ENCODE results near the gene KRT6C.
"Not testable (repeated sequence)": the region's sequence is repeated elsewhere in the genome, so short reads cannot be mapped to it uniquely, and the experiment has no call there.

The KRT6C gene

GRCh38 chr12:52473768-52474167 lies at the start of gene KRT6C:
Gene KRT6C, minus strand, starts transcription at chr12:52473805. Its CDS starts 68 bp downstream, at chr12:52473737.
- DNase-seq (ENCODE audit: low read depth, low spot score), result no peak

- no peak for DNase-seq (ENCODE audit: low read depth, low spot score)
Measured at GRCh38 chr12:52522346-52523011, 48.9 kb upstream of the KRT6C start.

- DNase-seq (ENCODE audit: low read depth, low spot score), result no peak
Measured at GRCh38 chr12:52521568-52522266, 48.1 kb upstream of the KRT6C start.

GRCh38 chr12:52521175-52521567 lies 47.6 kb upstream of the KRT6C start:
- DNase-seq (ENCODE audit: low read depth, low spot score), result no peak

- no peak for DNase-seq (ENCODE audit: low read depth, low spot score)
Measured at GRCh38 chr12:52519826-52520662, 46.4 kb upstream of the KRT6C start, which contains the start of gene KRT5. Gene KRT5, minus strand, starts transcription at chr12:52520394. Its CDS starts 98 bp downstream, at chr12:52520296.

GRCh38 chr12:52519387-52519703 lies 45.7 kb upstream of the KRT6C start:
- DNase-seq (ENCODE audit: low read depth, low spot score), result no peak

- DNase-seq (ENCODE audit: low read depth, low spot score), result no peak
Measured at GRCh38 chr12:52518574-52519386, 45.2 kb upstream of the KRT6C start.

GRCh38 chr12:52517888-52518287 lies 44.3 kb upstream of the KRT6C start:
- no peak for DNase-seq (ENCODE audit: low read depth, low spot score)

GRCh38 chr12:52517005-52517835 lies 43.6 kb upstream of the KRT6C start:
- no peak for DNase-seq (ENCODE audit: low read depth, low spot score)

GRCh38 chr12:52515927-52516831 lies 42.6 kb upstream of the KRT6C start:
- DNase-seq (ENCODE audit: low read depth, low spot score), result no peak

- DNase-seq (ENCODE audit: low read depth, low spot score), result no peak
Measured at GRCh38 chr12:52515319-52515646, 41.7 kb upstream of the KRT6C start.

GRCh38 chr12:52514471-52515318 lies 41.1 kb upstream of the KRT6C start:
- DNase-seq (ENCODE audit: low read depth, low spot score), result no peak

GRCh38 chr12:52513736-52514135 lies 40.1 kb upstream of the KRT6C start:
- DNase-seq (ENCODE audit: low read depth, low spot score), result no peak

GRCh38 chr12:52508211-52508610 lies 34.6 kb upstream of the KRT6C start:
- no peak for DNase-seq (ENCODE audit: low read depth, low spot score)

GRCh38 chr12:52506858-52507715 lies 33.5 kb upstream of the KRT6C start:
- DNase-seq (ENCODE audit: low read depth, low spot score), result no peak

- DNase-seq (ENCODE audit: low read depth, low spot score), result no peak
Measured at GRCh38 chr12:52502877-52503276, 29.3 kb upstream of the KRT6C start.

GRCh38 chr12:52501490-52501889 lies 27.9 kb upstream of the KRT6C start:
- no peak for DNase-seq (ENCODE audit: low read depth, low spot score)

GRCh38 chr12:52500574-52500973 lies 27.0 kb upstream of the KRT6C start:
- DNase-seq (ENCODE audit: low read depth, low spot score), result not testable (repeated sequence)
